HepG2 (cell line): ENCODE measurements around the gene PSMD9. TPM values are rescaled to one million over a fixed set of nuclear protein-coding genes. Genes with fewer than 3 reads are reported as not detected.
"Not testable (repeated sequence)": the region's sequence is repeated elsewhere in the genome, so short reads cannot be mapped to it uniquely, and the experiment has no call there.

ENCODE experiments used
- ATAC-seq: fragments of 200-7000 bp; cut with Tn5 transposase; 3 replicates; pipeline ENCODE4 v1.9.1; 2020; ENCODE audit warnings: mild to moderate bottlenecking, moderate library complexity
- BruUV-seq: library from RNA; stranded (reverse); fragments of 400-500 nt; replicated peaks from 2 replicates; lab custom pipeline; 2021; lab: Mats Ljungman, UMichigan
- CTCF ChIA-PET: fragments of 300-600 bp; formaldehyde crosslinking; extraction: SDS; loops from one replicate; lab custom pipeline; 2021; ENCODE audit warnings: low total read pairs, inconsistent platforms, low intra/inter-chr PET ratio; lab: Yijun Ruan, JAX
- POLR2A ChIA-PET: fragments of 350-600 bp; sonication (Branson Sonifier 250); formaldehyde crosslinking; loops from one replicate; lab custom pipeline; 2020; ENCODE audit warnings: antibody characterized with exemption, inconsistent platforms; lab: Yijun Ruan, JAX
- DNase-seq: peaks from one replicate; pipeline ENCODE4 v3.0.0-alpha.2; 2015; ENCODE audit warnings: low spot score
- FAIRE-seq: peaks from 3 replicates; lab custom pipeline; 2011; peaks lifted over from hg19 to GRCh38; lab: Jason Lieb, UNC
- H2AFZ ChIP-seq: one replicate; pipeline ENCODE4 v1.6.1; 2011; ENCODE audit warnings: low read length, inconsistent platforms
- H3K27ac ChIP-seq: fragments of 300-600 bp; 3 replicates; pipeline ENCODE4 v1.8.0; 2011; ENCODE audit warnings: mixed run types, mild to moderate bottlenecking, mixed read lengths, low read length, inconsistent platforms; ENCODE audit not compliant: insufficient read depth; ENCODE audit errors: extremely low read length
- H3K27me3 ChIP-seq, 2 experiments: fragments of 200-600 bp in 1 of 2; 2 replicates in 1 of 2; 3 replicates in 1 of 2; pipeline versions ENCODE4 v1.6.0 to v1.8.0; 2011; ENCODE audit warnings: low read length in 2 of 2, mild to moderate bottlenecking in 2 of 2, moderate library complexity in 2 of 2, inconsistent platforms in 1 of 2; ENCODE audit not compliant: insufficient read depth in 2 of 2, control insufficient read depth in 1 of 2
- H3K36me3 ChIP-seq, 2 experiments: fragments of 200-600 bp in 1 of 2; replicated peaks in 1 of 2; 2 replicates in 1 of 2; 3 replicates in 1 of 2; pipeline versions ENCODE4 v1.5.1 to v1.8.0; 2011; ENCODE audit warnings: low read length in 2 of 2, inconsistent platforms in 1 of 2; ENCODE audit not compliant: insufficient read depth in 2 of 2, control insufficient read depth in 1 of 2
- H3K4me1 ChIP-seq: 2 replicates; pipeline ENCODE4 v1.5.1; 2012; ENCODE audit warnings: low read length, inconsistent platforms; ENCODE audit not compliant: insufficient read depth
- H3K4me2 ChIP-seq: 2 replicates; pipeline ENCODE4 v1.6.0; 2011; ENCODE audit warnings: low read depth, low read length, inconsistent platforms
- H3K4me3 ChIP-seq, 3 experiments: fragments of 200-600 bp in 1 of 3; sonication (generic), shearing (Covaris generic) in 1 of 3; replicated peaks in 1 of 3; 2 replicates each; pipeline ENCODE4 v1.5.1; 2011 to 2016; ENCODE audit warnings: low read length in 3 of 3, inconsistent platforms in 2 of 3, low read depth in 2 of 3, mild to moderate bottlenecking in 2 of 3, control low read depth in 1 of 3, mixed read lengths in 1 of 3; ENCODE audit not compliant: insufficient read depth in 1 of 3
- H3K79me2 ChIP-seq: one replicate; pipeline ENCODE4 v1.6.1; 2011; ENCODE audit warnings: low read length, inconsistent platforms; ENCODE audit not compliant: insufficient read depth
- H3K9ac ChIP-seq: 2 replicates; pipeline ENCODE4 v1.6.0; 2011; ENCODE audit warnings: mild to moderate bottlenecking, low read depth, low read length, inconsistent platforms; ENCODE audit not compliant: insufficient read depth
- H3K9me3 ChIP-seq: 2 replicates; pipeline ENCODE4 v1.5.1; 2012; ENCODE audit warnings: mild to moderate bottlenecking, low read length
- H4K20me1 ChIP-seq: 2 replicates; pipeline ENCODE4 v1.6.0; 2011; ENCODE audit warnings: inconsistent platforms, mild to moderate bottlenecking, low read length, moderate library complexity; ENCODE audit not compliant: insufficient read depth
- MTF2 ChIP-seq: sonication (generic); formaldehyde crosslinking; IDR thresholded peaks from 2 replicates; pipeline ENCODE4 v1.5.0; 2020; ENCODE audit warnings: missing genetic modification reagents, borderline replicate concordance
- MYC ChIP-seq: sonication (generic); formaldehyde crosslinking; IDR thresholded peaks from 2 replicates; pipeline ENCODE4 v1.9.0; 2021; ENCODE audit warnings: missing genetic modification reagents, borderline replicate concordance
- SIN3B ChIP-seq: fragments of 150-350 bp; IDR thresholded peaks from 2 replicates; pipeline ENCODE4 v1.6.1; 2014; ENCODE audit warnings: low read length
- SMAD9 ChIP-seq: sonication (generic); formaldehyde crosslinking; IDR thresholded peaks from 2 replicates; pipeline ENCODE4 v1.5.1; 2020; ENCODE audit warnings: mild to moderate bottlenecking, missing genetic modification reagents
- SMARCE1 ChIP-seq: fragments of 450-650 bp; IDR thresholded peaks from 2 replicates; pipeline ENCODE4 v1.6.1; 2017; ENCODE audit warnings: borderline replicate concordance
- XRCC5 ChIP-seq: fragments of 200-400 bp; formaldehyde crosslinking; optimal IDR thresholded peaks from 2 replicates; pipeline ENCODE3; 2017; ENCODE audit warnings: mild to moderate bottlenecking, low read length
- ZNF124 ChIP-seq: sonication (generic); formaldehyde crosslinking; IDR thresholded peaks from 2 replicates; pipeline ENCODE4 v1.4.0; 2020; ENCODE audit warnings: missing genetic modification reagents
- ZNF329 ChIP-seq: sonication (generic); formaldehyde crosslinking; IDR thresholded peaks from 2 replicates; pipeline ENCODE4 v1.9.0; 2021; ENCODE audit warnings: low read depth, mild to moderate bottlenecking, missing genetic modification reagents
- ZNF333 ChIP-seq: sonication (generic); formaldehyde crosslinking; IDR thresholded peaks from 2 replicates; pipeline ENCODE4 v1.4.0; 2020; ENCODE audit warnings: mild to moderate bottlenecking, missing genetic modification reagents, borderline replicate concordance
- ZNF543 ChIP-seq: sonication (generic); formaldehyde crosslinking; IDR thresholded peaks from 2 replicates; pipeline ENCODE4 v1.4.0; 2020; ENCODE audit warnings: mild to moderate bottlenecking, missing genetic modification reagents
- ZNF629 ChIP-seq: sonication (generic); formaldehyde crosslinking; conservative IDR thresholded peaks from 2 replicates; pipeline ENCODE4 v1.5.0; 2020; ENCODE audit warnings: missing genetic modification reagents
- WGBS: methylation state at CpG from one replicate; pipeline ENCODE4 v1.1.6; 2017; ENCODE audit warnings: low lambda C conversion rate; 5-methylcytosine and 5-hydroxymethylcytosine counted together
- in situ Hi-C: cut with HindIII; loops from 2 replicates; pipeline ENCODE4 v1.10.0; 2017; ENCODE audit warnings: low pct_unique_long_range_greater_than_20kb; ENCODE audit not compliant: extremely low pct_ligation_motif_present
- intact Hi-C: fragments of 100-400 bp; cut with micrococcal nuclease; formaldehyde crosslinking; loops from one replicate; pipeline ENCODE4 v1.10.0; 2022; ENCODE audit not compliant: unreplicated experiment
- polyA plus RNA-seq, 8 experiments: library from polyadenylated mRNA; depleted of rRNA in 3 of 8; stranded (reverse) in 7 of 8; unstranded in 1 of 8; fragments of >200 nt; fragmentation: Illumina TruSeq in 4 of 8; extraction: Trizol in 4 of 8; gene quantifications; 2 replicates each; pipeline versions ENCODE4 v1.2.1 to v1.2.3, GENCODE V29; 2011 to 2016; ENCODE audit warnings: low read depth in 4 of 8, missing spikeins in 1 of 8, mixed read lengths in 1 of 8; ENCODE audit not compliant: insufficient read depth in 1 of 8
- total RNA-seq, 5 experiments: library from RNA; depleted of rRNA; stranded (reverse); fragments of >200 nt; fragmentation: Illumina TruSeq; extraction: Trizol; gene quantifications; 2 replicates each; pipeline ENCODE4 v1.2.3, GENCODE V29; 2016; ENCODE audit warnings: low read depth in 1 of 5
- TF ChIP-seq, protein P1 (sequence below): sonication (generic); formaldehyde crosslinking; IDR thresholded peaks from 2 replicates; pipeline ENCODE4 v1.5.0; 2020; ENCODE audit warnings: mild to moderate bottlenecking, missing genetic modification reagents, moderate library complexity

Gene PSMD9
- total and polyA plus RNA-seq, 2 of the 13 experiments (the other 11 are each of a cell fraction or from before 2014, with no cell fraction given): 41.4 to 61.1 TPM

DNA sequence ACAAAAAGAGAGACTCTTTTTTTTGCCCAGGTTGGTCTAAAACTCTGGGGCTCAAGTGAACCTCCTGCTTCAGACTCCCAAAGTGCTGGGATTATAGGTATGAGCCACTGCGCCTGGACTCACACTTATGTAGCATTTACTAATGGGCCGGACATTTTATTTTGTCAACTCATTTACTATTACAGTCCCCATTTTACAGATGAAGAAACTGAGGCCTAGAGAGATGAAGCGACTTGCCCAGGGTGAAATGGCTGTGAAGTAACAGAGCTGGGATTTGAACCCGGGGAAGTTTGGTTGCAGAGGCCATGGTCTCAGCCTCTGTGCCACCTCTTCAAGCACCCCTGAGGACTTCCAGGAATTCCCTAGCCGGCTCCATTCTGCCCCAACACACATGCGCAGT, 39.4 kb upstream of the PSMD9 start:
- H3K9ac ChIP-seq: no peak overlapping the region
- TF ChIP-seq ZNF629 (CRISPR knock-in tag) (peak; percentile 60), XRCC5 (no peak)
- intact Hi-C loops (no loop called here), in situ Hi-C loops (no loop called here)
- ATAC-seq: no peak
- no peak overlapping the region for H2AFZ ChIP-seq
- ChIA-PET POLR2A (no interaction called here), CTCF (no interaction called here)
- no peak overlapping the region for H3K4me3 ChIP-seq
- H3K79me2 ChIP-seq: no peaks in the 10 kb centered on the region
- no peaks in the 10 kb centered on the region for H3K4me1 ChIP-seq
- WGBS: 98% methylated on average over 6 of the region's 6 CpGs
- H3K9me3 ChIP-seq: no peaks in the 10 kb centered on the region
- H4K20me1 ChIP-seq: no peaks in the 10 kb centered on the region
- no peak for FAIRE-seq
- H3K27ac ChIP-seq: no peak overlapping the region
- H3K36me3 ChIP-seq: peaks cover 2 to 6% of the 10 kb centered on the region in 2 experiments; a peak in 2 of 5 replicates
- no peaks in the 10 kb centered on the region for H3K27me3 ChIP-seq
- no TSS peak for BruUV-seq
- no peak for DNase-seq
- no peak overlapping the region for H3K4me2 ChIP-seq

DNA sequence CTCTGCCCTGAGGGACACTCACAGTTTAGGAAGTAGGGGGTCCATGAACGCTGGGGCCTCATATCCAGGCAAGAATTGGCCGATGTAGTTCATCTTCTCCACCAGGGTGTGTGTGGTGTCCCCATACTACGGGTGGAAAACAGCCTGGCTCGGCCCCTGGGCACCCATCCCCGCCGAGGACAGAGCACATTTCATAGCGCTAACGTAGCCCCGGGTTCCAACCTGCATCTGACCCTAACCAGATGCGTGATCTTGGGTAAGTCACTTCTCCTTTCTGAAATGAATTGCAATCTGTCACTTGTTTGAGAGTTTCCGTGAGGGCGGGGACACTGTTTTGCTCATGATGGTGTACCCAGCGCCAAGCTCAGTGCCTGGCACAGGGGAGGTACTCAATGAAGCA, 38.9 kb upstream of the PSMD9 start:
- in situ Hi-C loops (no loop called here), intact Hi-C loops (no loop called here)
- no peak overlapping the region for H3K4me3 ChIP-seq
- ATAC-seq (peak; percentile 36; the same call in 2 of the 3 replicates), DNase-seq (no peak), FAIRE-seq (no peak)
- no peak overlapping the region for H3K27ac ChIP-seq
- no TSS peak for BruUV-seq
- 94% methylated on average over 7 of the region's 13 CpGs for WGBS
- TF ChIP-seq, protein P1, sequence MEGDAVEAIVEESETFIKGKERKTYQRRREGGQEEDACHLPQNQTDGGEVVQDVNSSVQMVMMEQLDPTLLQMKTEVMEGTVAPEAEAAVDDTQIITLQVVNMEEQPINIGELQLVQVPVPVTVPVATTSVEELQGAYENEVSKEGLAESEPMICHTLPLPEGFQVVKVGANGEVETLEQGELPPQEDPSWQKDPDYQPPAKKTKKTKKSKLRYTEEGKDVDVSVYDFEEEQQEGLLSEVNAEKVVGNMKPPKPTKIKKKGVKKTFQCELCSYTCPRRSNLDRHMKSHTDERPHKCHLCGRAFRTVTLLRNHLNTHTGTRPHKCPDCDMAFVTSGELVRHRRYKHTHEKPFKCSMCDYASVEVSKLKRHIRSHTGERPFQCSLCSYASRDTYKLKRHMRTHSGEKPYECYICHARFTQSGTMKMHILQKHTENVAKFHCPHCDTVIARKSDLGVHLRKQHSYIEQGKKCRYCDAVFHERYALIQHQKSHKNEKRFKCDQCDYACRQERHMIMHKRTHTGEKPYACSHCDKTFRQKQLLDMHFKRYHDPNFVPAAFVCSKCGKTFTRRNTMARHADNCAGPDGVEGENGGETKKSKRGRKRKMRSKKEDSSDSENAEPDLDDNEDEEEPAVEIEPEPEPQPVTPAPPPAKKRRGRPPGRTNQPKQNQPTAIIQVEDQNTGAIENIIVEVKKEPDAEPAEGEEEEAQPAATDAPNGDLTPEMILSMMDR (CRISPR knock-in tag): no peak
- no peak for TF ChIP-seq MYC (CRISPR knock-in tag)
- no peak for TF ChIP-seq MTF2 (CRISPR knock-in tag)
- no peak for TF ChIP-seq SIN3B
- TF ChIP-seq ZNF124 (CRISPR knock-in tag): no peak
- no peak for TF ChIP-seq ZNF543 (CRISPR knock-in tag)
- no peak for TF ChIP-seq SMARCE1
- TF ChIP-seq ZNF329 (CRISPR knock-in tag): no peak
- no peak for TF ChIP-seq ZNF333 (CRISPR knock-in tag)
- TF ChIP-seq SMAD9 (CRISPR knock-in tag): no peak
- ChIA-PET POLR2A (no interaction called here), CTCF (interaction anchor here (0.9 kb wide), 1 partner anchor 40 kb away, joined by 3 read pairs; no protein-coding TSS in a partner anchor)
- H3K4me1 ChIP-seq: no peaks in the 10 kb centered on the region
- H3K79me2 ChIP-seq: no peaks in the 10 kb centered on the region
- H3K9me3 ChIP-seq: no peaks in the 10 kb centered on the region
- no peak overlapping the region for H3K9ac ChIP-seq
- no peaks in the 10 kb centered on the region for H4K20me1 ChIP-seq
- H3K4me2 ChIP-seq: no peak overlapping the region
- H2AFZ ChIP-seq: no peak overlapping the region
- no peaks in the 10 kb centered on the region for H3K27me3 ChIP-seq
- H3K36me3 ChIP-seq: peaks cover 4 to 6% of the 10 kb centered on the region in 2 experiments; a peak in 3 of 5 replicates

DNA sequence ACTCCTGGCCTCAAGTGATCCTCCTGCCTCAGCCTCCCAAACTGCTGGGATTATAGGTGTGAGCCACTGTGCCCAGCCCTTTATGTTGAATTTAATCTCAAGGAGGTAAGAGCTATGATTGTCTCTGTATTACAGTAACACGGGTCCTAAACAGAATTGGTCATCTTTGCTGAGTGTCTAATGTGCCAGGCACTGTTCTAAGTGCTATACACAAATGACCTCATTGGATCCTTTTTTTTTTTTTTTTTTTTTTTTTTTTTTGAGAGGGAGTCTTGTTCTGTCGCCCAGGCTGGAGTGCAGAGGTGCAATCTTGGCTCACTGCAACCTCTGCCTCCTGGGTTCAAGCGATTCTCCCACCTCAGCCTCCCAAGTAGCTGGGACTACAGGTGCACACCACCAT, 36.2 kb upstream of the PSMD9 start:
- POLR2A ChIA-PET, H3K27me3 ChIP-seq: not testable (repeated sequence)

More for the DNA sequence above, 36.2 kb upstream of the PSMD9 start:
- H3K9ac ChIP-seq, ATAC-seq, CTCF ChIA-PET, H3K9me3 ChIP-seq, FAIRE-seq, H4K20me1 ChIP-seq, H2AFZ ChIP-seq, H3K79me2 ChIP-seq, H3K4me2 ChIP-seq, DNase-seq, in situ Hi-C loops, H3K27ac ChIP-seq, intact Hi-C loops, BruUV-seq, H3K4me3 ChIP-seq, H3K36me3 ChIP-seq: not testable (repeated sequence)
- 82% methylated on average over 3 of the region's 3 CpGs for WGBS
- H3K4me1 ChIP-seq: peaks cover 13% of the 10 kb centered on the region
